Stimulated activated CD4-positive, alpha-beta T cell treated with anti-CD3 and anti-CD28 coated beads, TNF-alpha, amount 100 ng/mL, for 4 hours (primary cell): ENCODE data around the gene SLC43A2.
A peak's percentile ranks its signal among the peaks of the same experiment; 100 is the strongest.
"Not testable (repeated sequence)": the region's sequence is repeated elsewhere in the genome, so short reads cannot be mapped to it uniquely, and the experiment has no call there.

Source experiments
- DNase-seq, 3 experiments: peaks; one replicate each; pipeline ENCODE4 v3.0.0-alpha.2; 2020; ENCODE audit warnings: low read depth in 3 of 3

The SLC43A2 gene

DNA sequence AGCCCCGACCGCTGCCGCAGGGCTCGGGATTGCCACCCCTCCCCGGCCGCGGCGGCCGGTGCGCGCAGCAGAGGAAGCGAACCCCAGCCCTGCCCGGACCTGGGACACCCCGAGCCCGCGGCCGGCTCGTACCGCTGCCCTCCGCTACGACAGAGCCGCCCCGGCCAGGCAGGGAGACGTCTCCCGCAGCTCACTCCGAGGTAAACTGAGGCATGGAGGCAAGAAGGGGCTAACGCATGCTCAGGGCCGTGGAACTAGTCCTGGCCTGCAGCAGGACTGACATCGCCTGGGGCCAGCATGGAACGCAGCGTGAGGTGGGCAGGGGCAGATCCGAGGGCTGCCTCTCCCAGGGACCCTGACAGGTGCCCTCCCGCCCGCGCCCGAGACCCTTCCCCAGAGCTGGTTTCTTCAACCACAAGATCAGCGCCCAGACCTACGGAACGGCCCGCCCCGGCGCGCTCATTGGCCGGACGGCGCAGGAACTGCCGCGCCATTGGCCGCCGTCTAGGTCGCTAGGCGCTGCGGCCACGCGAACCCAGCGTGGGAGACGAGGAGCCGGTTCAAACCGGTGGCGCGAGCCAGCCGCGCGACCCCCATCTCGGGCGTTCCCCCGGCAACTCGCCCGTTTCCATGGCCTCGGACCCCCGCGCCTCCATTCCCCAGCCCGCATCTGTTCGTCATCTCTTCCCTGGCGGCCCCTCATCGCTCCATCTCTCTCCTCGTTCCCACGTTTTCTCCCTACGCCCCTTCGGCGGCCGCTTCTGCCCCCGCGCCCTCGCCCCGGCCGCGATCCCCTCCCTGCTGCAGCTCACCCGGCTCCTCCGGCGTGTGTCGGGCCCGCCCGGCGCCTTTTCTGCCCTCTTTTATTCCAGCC, at the start of gene SLC43A2:
Gene SLC43A2, minus strand, starts transcription at position 853 of the 874 bp plus-strand sequence. CDS start 960 bp downstream, outside the sequence.
- peak; percentile 56 to 67 (median 60) for DNase-seq

DNA sequence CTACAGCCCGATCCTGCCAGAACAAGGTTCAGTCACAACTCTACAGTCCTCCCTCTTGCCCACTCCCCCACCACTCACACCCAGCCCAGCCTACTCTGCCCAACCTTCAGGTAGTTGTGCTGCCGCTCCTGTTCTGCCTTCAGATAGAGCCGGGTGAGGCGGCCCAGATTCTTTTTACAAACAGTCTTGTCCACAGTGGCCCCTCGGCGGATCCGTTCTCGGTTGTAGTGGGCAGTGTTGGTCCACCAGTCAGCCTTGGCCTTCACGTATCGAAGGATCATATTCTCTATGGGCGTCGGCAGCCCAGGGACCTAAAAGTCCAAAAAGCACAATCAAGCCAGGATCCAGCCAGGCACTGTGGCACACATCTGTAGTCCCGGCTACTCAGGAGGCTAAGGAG, 47.8 kb upstream of the SLC43A2 start:
- DNase-seq: no peak

DNA sequence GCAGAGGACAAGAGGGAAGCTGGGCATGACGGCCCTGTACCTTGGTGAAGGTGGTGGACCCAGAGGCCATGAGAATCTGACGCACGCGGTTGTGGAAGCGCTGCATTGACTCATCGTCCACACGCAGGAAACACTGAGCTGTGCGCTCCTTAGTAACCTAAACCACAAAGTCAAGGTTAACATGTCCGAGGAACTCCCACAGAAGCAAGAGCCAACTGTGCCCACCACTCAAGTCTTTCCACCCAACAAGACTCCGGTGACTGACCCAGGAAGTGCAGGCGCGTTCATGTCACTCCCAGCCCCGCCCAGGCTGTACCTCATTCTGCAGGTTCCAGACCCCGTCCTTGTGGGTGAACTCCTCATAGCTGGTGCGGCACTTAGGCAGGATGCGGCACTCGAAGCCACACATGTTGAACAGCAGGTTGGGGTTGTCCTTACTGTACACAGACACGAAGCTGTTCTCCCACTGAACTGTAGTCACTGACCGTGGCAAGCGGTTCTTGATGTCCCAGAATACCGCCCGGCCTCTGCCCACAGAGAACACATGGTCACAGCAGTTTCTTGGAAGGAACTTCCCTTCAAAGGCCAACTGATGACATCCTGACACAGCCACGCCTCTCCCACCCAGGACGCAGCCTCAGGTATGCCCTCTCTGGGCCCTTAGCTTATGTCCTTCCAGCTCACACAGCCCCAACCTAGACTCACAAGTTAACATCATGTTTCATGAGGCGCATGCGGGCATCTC, 44.6 kb upstream of the SLC43A2 start:
- no peak for DNase-seq

DNA sequence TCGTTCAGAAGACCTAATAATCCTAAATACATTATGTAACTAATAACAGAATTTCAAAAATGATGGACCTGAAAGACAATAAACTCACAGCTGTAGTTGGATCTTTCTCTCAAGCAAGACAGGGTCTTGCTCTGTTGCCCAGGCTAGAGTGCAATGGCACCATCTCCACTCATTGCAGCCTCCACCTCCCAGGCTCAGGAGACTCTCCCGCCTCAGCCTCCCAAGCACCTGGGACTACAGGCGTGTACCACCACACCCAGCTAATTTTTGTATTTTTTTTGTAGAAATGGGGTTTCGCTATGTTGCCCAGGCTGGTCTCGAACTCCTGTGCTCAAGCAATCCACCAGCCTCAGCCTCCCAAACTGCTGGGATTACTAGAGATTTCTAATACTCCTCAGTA, 35.3 kb upstream of the SLC43A2 start:
- not testable (repeated sequence) for DNase-seq

DNA sequence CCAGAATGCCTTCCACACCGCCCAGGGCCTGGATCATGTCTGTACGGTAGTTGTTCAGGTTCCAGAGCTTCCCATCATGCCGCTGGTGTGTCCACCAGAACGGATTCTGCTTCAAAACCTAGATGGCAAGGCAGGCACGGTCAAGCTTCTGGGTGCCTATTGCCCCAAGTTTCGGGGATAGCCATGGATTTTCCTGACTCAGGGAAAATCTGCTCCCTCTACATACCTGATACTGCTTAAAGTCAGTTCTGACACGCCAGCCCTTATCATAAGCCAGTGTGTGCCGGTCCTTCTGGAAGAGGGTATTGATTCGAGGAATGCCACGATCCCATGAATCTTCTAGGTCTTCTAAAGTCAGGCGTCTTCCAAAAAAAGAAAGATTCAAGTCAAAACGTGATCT, 32.4 kb upstream of the SLC43A2 start:
- DNase-seq: no peak

DNA sequence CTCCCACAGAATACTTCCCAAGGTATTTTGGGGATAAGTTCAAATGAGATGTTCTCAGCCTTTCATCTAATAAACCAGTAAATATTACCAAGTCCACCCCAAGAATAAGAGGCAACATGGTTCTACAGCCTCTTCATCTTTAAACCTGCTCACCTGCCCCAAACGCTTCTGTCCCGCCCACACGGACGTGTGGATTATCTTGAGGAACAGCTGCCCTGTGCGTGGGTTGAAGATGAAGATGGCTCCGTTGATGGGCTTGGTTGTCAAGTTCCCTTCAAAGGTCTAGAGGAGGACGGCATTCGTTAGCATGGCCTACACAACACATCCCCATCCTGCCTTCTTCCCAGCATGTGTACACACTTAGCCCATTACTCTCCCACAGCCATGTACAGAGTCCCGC, 29.5 kb upstream of the SLC43A2 start:
- no peak for DNase-seq

DNA sequence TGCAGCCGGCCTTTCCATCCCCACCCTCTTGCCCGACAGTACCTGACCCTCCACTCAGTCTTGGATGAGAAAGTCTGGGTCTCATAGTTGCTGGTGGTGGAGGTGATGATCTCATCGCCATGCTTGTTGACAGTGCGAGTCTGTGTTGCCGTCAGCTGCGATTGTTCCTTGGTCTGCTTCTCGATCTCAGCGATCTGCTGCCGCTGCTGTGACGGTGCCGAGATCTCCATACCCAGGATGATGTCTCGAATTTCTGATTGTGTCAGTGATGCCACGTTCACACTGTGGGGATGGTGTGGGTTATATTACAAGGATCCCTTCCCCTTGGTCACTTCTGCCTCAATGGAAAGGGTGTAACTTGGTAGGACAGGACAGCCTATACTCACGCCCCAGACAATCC, 25.1 kb upstream of the SLC43A2 start:
- no peak for DNase-seq

DNA sequence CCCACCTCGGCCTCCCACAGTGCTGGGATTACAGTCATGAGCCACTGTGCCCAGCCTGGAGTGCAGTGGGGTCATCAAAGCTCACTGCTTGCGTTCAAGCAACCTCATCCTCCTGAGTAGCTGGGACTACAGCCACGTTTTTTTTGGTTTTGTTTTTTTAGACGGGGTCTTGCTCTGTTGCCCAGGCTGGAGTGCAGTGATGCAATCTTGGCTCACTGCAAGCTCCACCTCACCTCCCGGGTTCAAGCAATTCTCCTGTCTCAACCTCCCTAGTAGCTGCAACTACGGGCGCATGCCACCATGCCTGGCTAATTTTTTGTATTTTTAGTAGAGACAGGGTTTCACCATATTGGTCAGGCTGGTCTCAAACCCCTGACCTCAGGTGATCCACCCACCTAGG, 24.2 kb upstream of the SLC43A2 start:
- DNase-seq: not testable (repeated sequence)

DNA sequence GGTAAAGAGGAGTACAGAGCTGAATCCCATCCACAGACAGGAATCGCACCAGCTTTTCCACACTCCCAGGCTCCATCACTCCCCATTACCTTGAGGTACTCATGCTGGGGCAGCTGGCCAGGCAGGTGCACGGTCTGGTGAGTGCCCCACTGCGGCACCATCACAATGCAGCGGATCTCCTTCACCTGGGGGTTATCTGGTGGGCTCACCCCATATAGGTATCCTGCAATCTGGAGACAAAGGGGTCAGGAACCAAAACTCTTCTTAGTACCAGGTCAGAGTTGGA, 22.9 kb upstream of the SLC43A2 start:
- DNase-seq: no peak

DNA sequence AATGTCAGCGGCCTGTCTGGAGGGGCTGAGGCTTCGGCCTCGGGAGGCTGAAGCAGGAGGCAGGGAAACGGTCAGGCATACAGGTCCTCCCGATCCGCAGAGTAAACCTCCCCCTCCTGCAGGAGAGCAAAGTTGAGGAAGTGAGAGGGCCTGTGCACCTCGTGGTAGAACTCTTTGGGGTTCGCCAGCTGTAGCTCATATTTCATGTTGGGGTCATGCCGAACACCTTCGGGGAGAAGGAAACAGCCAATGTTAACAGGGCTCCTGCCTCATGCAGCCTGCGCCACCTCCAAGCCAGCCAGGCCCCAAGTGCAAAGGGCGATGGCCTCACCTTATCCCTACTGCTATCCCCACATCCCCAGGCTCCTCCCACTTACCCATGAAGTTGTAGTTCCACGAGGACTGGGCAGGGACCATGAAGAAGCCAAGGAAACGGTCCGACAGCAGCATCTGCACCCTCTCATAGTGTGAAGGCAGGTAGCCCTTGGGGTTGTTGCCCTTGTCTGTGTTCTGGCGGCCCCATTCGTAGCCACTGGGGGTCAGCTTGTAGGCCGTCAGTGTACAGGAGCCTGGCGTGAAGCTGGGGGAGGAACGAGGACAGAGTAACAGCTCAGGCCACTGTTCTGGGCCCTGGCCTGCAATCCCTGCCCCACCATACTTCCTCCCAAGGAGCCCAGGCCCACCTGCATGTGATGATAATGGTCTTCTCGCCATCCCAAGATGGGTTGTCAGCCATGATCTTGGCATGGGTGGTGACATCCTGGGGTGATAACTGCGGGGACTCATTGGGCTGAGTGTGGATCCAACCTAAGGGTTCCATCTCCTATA, 22.3 kb upstream of the SLC43A2 start:
- no peak for DNase-seq

DNA sequence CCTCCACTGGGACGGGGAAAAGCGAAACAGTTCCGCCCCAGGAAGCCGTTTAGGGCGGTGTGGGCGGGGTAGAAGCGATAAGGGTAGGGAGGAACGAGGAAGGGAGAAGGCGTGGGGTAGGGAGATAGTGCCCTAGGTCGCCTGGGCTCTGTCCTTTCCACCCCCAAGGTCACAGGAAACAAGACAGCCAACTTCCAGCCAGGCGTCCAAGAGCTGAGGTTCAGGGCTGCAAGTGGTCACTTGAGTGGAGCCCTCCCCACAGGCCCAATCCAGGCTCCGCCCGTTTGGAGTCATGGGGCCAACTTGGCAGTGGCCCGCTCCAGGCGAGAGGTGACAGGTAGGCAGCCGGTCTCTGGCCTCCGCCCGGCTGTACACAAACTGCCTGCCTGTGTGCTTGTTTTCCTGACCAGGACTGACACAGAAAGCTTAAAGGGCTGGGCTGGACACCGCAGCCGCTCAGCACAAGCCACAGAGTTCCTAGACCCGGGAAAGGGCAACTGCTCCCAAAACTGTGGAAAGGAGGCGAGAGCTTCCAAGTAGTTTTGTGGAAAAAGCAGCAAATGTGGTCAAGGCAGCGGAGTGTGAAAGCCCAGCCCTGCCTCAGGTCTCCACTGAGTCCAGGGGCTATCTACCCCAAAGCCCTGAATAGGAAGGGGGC, 21.3 kb upstream of the SLC43A2 start, which contains the start of gene RILP:
Gene RILP, minus strand, starts transcription at position 23 of the 658 bp plus-strand sequence. CDS start 62 bp downstream, outside the sequence.
- DNase-seq: no peak

DNA sequence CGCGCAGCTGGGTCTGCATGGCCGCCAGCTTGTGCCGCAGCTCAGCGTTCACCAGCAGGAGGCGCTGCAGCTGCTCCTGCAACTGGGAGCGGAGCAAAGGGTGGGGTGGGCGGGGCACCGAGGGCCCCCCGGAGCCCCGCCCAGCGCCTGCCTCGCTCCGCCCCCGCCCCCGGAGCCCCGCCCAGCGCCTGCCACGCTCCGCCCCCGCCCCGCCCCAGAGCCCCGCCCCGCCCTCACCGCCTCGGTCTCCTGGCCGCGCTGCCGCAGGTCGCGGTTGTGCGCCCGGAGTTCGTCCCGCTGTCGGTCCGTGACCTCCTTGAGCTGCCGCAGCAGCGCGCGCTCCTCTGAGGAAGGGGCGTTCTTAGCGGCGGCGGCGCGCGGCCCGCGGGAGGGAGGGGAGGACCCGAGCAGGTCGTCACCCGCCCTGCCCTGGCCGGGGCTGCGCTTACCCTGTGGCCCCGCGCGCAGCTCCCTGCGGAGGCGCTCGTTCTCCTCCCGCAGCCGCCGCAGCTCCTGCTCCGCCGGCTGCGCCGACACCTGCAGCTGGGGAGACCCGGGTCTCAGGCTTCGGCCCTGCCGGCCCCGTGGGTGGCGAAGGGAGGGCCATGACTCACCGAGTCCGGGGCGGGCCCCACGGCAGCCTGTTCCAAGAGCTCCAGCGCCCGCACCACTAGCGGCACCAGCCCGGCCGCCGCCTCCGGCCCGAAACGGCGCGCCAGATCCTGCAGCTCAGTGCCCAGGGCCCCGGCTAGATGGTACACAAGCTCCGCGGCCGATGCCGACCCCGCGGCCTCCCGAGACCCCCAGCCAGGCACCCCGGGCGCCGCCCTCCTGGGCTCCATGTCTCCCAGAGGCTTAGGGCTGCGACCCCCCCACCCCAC, 20.6 kb upstream of the SLC43A2 start:
- DNase-seq: peak; percentile 84 to 87 (median 87)

DNA sequence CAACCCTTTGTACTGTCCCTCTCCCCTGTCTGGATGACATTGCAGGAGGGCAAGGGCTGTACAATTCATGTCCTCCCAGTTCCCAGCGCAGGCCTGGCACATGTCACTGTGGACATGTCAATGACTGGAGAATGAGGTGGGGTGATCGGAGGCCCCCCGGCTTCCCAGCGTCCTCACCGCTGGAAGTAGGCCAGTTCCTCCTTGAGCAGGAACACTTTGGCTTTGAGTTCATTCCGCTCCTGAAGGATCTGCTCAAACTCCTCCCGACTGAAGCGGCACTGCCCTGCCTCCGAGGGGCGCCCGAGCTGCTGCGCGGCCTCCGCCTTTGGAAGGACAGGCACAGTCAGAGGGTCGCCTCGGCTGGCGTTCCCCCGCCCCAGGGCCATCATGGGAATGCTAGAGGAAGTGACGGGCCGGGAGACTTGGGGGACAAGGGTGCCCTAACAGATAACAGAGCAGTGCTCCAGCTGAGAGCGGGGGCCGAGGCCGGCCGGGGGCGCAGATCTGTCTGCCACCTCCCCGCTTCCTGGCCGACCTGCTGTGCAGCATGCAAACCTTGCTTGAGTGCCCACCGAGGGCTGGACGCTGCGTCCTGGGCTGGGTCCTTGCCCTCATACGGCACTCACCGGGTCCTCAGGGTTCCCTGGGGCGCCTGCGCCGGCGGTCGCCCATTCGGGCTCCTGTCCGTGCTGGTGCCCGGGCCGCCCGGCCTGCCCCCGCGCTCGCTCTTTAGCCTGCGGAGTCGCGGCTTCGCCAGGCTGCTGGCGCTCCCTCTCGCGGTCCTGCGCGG, 19.7 kb upstream of the SLC43A2 start:
- no peak for DNase-seq

DNA sequence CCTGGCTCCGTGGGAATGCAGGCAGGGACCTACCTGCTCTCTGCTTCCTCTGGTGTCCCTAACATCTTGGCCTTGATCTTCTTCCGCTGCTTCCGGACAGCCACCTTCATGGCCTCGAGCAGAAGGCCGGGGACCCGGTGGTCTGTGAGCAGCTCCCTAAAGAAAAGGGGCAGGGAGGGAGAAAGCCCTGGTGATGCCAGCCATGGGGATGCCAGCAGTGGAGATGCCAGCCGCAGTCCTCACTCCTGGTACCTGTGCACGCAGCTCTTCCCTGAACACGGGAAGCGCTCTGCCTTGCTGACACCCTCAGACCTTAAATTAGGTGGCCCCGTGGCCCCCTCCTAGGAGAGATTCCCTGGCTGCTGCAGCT, 19.2 kb upstream of the SLC43A2 start:
- DNase-seq: no peak

DNA sequence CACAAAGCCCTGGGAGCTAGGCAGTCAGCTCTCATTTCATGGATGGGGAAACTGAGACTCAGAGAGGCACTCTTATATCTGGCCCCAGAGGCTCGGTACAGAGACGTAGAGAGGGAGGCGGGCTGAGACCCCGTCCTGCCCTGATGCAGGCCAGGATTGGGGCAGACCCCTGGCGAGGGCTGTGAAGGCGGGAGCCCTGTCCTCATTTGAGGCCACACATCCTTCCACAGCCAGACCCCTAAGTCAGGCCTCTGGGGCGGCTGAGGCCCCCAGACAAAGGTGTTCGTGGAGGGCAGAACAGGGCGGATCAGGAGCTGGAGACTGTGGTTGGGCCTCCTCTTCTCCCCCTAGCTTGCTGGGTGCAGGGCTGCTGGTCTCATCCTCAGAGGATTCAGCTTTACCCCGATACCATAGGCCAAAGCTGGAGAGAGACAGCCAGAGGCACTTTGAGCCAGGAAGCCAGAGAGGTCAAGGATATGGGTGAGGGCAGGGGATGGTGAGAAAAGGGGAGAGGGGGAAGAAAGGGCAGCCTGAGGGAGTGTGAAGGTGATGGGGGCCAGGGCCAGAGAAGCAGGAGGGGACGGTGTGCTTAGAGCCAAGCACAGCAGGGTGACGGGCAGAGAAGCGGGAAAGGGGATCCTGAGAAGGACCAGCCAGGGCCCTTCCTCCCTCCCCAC, 17.7 kb upstream of the SLC43A2 start:
- no peak for DNase-seq

DNA sequence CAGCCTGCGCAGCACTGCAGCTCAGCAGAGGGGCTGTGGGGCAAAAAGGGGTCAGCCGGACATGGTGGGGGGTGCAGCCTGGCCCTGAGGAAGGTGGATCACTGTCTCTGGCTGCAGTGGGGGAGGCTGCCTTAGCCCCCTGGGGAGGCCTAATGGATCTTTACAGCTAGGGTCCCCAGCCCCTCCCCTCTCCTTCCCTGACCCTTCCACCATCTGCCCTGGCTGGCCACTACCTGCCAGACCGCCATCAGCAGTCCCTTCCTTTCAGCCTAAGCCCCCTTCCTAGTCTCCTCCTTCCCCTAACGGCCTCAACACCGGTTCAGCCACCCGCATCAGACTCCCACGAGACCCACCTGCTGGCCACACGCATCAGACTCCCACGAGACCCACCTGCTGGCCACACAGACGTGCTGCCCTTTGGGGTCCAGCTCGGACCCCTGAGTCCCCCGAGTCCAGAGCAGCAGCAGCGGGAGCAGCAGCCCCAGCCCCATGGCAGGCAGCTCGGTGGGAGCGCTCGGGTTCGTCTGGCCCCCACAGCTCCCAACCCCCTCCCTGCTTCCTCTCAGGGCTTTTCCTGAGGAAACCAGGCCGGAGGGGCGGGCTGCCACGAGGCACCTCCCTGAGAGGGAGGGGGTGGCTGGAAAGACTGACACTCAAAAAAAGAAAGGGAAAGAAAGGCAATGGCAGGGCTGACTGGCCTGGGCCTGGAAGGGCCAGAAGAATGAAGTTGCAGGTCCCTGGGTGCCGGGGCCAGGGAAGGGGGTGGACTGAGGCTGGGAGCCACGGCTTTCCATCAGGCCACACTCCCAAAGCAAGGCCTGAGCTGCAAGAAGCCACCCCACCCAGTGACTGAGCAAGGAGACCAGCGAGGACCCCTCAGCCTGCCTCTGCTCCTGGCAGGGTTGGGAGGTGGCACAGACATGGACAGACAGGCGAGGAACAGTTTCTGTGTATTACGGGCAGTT, 16.9 kb upstream of the SLC43A2 start, which contains the start of gene SCARF1:
Gene SCARF1, minus strand, starts transcription at position 526 of the 965 bp plus-strand sequence. Its CDS starts 35 bp downstream, at position 491.
- DNase-seq: no peak

DNA sequence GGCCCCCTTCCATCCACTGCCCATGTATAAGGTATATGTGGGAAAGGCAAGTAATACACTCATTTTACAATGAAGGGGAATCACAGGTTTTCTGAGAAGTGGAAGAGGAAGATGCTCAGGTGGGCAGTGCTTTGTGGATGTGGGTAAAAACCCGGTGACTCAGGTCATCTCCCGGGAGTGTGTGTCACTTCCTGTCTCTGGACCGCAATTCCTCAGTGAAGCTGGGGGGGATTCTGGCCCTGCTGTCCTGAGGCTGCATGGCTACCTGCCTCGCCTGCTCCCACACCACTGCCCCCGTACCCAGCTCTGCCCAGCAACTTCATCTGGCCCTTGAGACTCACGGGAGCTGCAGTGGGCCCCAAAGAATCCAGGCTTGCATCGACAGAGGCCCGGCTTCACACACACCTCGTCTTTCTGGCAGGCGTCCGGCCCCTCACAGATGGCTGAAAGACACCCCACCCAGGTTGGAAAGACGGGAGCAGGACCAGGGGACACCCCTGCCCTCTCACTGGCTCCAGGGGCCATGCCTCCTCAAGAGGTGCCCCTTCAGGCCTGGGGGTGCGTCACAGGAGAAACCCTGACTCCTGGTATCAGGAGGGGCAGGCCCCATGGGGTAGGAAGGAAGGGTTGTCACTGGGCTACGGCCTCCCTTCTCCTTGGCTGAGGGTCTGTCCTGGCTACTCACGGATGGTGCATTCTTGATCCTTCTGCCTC, 16.0 kb upstream of the SLC43A2 start:
- DNase-seq: no peak
